Right renal cortex interstitium (tissue), 3 donors: ENCODE data around the gene PTPN7. TPM values are rescaled to one million over a fixed set of nuclear protein-coding genes. Genes with fewer than 3 reads are reported as not detected.
"Not testable (repeated sequence)": the region's sequence is repeated elsewhere in the genome, so short reads cannot be mapped to it uniquely, and the experiment has no call there.

ENCODE experiments used
- DNase-seq, 3 donors: peaks; one replicate each; pipeline ENCODE4 v3.0.0-alpha.2; 2013; ENCODE audit warnings: low read depth in 3 of 3, low spot score in 2 of 3
- polyA plus RNA-seq, 3 donors: library from polyadenylated mRNA; unstranded; fragments of 120-200 nt; gene quantifications; one replicate each; pipeline ENCODE4 v1.2.1, GENCODE V29; 2013; ENCODE audit not compliant: insufficient read length in 3 of 3

The PTPN7 gene
- polyA plus RNA-seq, 3 donors, result 0.89 to 1.6 (median 0.92) TPM

DNA sequence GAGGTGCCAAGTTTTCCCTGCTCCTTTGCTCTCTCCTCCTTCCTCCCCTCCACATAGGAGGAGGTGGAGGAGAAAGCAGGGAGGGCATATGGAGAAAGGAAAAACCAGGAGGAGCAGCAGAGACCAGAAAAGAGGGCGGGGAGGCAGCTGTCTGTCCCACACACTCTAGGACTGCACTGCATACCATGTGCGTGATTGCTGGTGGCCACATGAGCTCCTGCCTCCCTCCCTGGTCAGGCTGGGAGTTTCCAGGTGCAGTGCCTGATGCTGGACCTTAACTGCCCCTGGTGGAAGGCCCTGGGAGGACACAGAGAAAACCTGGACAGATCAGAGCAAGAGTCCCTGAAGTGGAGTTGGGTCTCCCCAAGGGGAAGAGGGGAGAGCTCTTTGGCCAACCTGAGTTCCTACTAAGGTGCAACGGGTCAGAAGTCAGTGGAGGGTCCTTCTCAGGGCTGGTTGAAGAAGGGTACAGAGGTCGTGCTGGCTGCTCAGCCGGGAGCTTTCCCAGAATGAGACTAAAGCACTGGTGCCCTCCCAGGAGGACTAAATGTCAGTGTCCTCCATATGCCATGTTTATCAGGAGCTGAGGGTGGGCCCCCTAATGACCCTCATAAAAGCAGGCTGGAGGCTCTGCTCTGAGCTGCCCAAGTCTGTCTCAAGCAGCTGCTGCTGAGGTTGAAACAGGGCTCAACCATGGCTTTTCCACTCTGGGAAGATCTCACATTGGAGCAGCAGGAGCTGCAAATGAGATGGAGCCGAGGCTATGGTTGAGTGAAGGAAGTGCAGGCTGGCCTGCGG lies 29.7 kb upstream of the PTPN7 start:
- DNase-seq, result no peak

DNA sequence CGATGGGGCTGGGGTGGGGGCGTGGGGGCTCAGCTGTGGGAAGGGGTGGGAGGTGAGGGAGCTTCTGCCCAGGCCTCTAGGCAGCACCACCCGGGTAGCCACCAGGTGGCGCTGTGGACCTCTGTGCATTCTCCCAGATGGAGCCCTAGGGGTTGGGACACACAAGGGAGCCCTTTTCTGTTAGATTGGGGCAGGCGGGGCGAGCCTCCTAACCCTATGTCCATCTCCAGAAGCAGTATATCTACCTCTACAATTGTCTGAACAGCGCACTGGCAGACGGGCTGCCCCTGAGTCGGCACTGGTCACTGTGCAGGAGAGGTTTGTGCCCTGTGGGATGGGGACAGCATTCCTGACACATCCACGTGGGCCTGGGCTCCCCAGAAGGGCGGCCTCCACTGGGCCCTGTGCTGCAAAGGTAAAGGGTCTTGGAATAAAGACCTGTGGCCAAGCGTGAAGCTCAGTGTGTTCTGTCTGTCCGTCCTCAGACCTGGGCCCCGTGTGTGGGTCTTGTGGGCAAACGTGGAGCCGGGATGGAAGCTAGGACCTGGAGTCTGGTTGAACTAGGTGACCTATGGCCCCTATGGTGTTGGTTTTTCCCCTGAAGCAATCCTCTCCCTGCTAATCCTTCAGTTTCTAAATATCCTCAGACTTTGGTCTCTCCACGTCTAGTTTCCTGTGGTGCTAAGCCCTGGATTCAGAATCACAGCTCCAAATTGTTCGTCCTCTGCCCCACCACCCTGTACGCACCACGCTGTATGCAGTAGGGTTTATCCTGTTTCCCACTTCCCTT lies 28.8 kb upstream of the PTPN7 start:
- DNase-seq, result no peak

DNA sequence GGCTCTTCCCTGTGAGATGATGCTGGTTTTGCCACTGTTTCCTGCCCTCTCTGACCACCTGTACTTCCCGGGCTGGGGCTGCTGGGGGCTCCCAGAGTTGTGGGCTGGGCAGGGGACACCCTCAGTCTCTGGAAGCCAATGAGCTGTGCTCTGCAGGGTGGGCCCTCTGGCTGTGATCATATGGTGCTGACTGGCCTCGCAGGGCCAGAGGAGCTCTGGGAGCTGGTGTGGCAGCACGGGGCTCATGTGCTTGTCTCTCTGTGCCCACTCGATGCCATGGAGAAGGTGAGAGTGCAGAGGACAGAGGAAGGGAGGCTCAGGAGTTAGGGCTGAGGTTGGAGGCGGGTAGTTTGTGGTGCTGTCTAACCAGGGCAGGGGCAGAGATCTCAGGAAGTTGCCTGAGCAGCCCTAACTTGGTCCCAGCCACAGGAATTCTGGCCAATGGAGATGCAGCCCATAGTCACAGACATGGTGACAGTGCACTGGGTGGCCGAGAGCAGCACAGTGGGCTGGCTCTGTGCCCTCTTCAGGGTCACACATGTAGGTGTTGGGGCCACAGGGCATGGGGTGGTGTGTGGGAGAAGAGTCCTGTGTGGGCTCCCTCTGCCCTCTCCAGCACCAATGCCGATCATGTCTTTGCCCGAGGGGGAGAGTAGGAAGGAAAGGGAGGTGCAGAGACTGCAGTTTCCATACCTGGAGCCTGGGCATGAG lies 27.4 kb upstream of the PTPN7 start:
- no peak for DNase-seq

DNA sequence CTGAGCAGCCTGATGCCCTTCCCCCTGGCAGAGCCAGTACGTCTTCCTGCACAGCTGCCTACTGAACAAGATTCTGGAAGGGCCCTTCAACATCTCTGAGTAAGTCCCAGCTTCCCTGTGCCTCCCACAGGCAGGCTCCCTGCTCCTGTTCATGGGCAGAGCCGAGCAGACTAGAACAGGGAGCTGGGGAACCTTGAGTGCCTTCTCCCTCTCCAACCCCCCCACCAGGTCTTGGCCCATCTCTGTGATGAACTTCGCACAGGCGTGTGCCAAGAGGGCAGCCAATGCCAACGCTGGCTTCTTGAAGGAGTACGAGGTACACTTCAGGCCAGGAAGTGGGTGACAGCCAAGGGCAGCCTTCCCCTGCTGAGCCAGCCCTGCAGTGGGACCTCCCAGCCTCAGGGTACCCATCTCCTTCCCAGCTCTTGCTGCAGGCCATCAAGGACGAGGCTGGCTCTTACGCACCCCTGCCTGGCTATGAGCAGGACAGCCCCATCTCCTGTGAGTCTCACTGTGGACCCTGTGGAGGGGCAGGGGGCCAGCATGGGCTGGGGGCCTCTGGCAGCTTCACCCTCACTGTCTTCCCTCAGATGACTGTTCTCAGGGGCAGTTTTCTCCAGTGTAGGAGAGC lies 26.8 kb upstream of the PTPN7 start:
- DNase-seq, result no peak

DNA sequence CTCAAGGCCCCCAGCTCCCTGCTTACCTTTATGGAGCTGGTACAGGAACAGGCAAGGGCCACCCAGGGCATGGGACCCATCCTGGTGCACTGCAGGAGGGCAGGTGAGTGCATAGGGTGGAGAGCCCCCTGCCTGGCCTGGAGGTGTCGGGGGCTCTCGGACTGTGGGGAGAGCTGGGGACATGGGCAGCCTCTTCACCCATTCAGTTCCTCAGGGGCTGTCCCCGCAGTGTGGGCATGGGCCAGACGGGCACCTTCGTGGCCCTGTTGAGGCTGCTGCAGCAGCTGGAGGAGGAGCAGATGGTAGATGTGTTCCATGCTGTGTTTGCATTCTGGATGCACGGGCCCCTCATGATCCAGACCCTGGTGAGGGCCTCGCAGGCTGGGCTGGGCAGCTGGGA lies 25.9 kb upstream of the PTPN7 start:
- DNase-seq, result no peak

DNA sequence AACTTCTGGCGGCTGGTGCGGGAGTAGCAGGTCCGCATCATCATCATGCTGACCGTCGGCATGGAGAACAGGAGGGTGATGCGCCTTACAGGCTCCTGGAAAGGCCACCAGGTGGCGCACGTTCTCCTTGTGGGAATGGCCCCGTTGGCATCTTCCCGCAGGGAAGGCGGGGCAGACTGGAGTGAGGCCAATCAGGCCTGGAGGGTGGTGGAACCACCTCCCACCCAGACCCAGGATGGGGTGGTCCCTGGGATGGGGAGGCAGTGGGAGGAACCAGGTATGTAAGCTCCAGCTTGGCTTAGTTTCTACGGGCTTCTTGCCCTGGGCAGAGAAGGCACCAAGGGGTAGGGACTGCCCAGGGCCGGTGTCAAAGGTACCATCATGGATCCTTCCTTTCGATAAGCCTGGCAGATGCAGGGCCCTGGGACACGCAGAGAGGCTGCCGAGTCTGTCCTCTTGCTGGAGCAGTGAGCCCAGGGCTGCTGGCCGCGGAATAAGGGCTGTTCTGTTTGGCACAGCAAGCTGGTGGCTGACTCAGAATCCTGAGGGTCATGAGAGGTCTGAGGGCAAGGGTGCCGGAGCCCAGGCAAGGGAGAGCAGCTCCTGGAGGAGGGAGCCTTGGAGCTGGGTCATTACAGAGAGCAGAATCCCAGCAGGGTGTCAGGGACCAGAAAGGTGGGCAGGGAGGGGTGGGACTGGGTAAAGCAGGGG lies 24.5 kb upstream of the PTPN7 start:
- peak; percentile 60 to 82 (median 70) for DNase-seq

- DNase-seq, result no peak
Observed at GRCh38 chr1:202182040-202182877, 21.9 kb upstream of the PTPN7 start.

DNA sequence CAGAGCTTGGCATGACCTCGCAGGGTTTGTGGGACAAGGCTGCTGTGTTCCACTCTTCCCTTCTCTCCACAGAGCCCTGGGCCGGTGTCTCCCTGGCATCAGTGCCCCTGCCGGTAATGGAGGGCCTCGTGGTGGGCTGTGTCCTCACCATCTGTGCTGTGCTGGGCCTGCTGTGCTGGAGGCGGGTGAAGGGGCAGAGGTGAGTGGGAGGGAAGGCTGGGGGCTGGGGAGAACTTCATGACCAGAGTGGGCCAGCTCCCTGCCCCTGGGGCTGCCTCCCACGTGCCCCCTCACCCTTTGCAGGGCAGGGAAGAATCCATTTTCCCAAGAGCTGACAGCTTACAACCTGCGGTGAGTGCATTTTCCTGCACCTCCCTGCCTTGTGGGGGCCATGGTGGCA lies 21.2 kb upstream of the PTPN7 start:
- DNase-seq, result no peak

DNA sequence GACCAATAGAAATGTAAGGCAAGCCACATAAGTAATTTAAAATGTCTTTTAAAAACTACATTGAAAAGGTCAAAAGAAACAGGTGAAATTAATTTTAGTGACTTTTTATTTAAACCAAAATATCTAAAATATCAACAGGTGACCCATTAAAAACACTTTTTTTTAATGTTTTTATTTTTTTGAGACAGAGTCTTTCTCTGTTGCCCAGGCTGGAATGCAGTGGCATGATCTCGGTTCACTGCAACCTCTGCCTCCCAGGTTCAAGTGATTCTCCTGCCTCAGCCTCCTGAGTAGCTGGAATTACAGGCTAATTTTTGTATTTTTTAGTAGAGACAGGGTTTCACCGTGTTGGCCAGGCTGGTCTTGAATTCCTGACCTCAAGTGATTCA lies 20.3 kb upstream of the PTPN7 start:
- DNase-seq, result not testable (repeated sequence)

- DNase-seq, result no peak
Observed at GRCh38 chr1:202179828-202180750, 19.7 kb upstream of the PTPN7 start.

- no peak for DNase-seq
Observed at GRCh38 chr1:202176949-202177927, 16.8 kb upstream of the PTPN7 start.

- no peak for DNase-seq
Observed at GRCh38 chr1:202173993-202174392, 13.6 kb upstream of the PTPN7 start.

DNA sequence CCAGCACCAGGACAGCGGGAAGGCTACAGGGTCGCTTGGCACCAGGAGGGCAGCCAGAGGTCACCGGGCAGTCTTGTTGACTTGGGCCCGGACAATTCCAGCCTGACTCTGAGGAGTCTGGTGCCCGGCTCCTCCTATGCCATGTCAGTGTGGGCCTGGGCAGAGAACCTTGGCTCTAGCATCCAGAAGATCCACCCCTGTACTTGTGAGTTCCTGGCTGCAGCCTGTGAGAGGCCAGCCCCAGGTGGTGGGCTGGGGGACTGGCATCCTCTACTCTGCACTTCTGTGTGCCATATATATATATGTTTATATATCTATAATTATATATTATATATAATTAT lies 11.6 kb upstream of the PTPN7 start:
- no peak for DNase-seq

DNA sequence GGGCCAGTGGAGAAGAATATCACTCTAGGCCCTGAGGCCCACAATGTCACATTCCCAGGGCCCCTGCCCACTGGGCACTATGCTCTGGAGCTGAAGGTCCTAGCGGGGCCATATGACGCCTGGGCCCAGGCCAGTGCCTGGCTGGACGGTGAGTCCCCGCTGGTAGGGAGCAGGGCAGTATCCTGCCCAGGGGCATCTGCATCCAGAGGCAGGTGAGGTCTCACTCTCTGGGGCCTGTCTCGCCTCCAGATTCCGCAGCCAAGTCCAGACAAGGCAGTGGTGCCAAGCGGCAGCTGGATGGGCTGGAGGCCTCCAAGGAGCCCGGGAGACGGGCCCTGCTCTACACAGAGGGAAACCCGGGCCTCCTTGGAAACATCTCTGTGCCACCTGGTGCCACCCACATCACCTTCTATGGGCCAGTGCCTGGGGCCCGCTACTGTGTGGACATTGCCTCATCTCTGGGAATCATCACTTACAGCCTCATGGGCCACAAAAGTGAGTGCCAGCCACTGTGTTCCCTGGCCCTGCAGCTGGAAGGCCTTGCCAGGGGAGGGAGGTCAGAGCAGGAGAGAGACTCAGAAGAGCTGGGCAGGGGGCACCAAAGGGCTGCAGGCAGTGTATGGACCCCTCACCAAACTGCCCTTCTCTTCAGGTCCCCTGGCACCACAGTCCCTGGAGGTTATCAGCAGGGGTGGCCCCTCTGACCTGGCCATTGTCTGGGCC lies 11.1 kb upstream of the PTPN7 start:
- no peak for DNase-seq

DNA sequence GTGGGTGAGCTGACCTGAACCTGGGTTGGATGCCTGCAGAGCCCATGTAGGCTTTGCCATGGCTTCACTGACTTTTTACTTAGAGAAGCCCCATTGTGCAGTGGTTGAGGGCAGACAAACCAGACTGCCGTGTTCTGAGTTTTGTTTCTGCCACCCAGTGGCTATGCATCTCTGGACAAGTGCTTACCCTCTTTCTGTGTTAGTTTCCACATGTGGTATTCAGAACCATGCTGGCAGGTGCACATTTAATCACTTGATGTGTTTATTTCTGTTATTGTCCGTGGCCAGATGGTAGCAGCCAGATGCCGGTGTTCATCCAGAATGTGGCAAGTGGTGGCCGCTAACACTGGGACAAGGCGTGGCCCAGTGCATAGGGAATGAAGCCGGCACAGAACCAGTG lies 10.3 kb upstream of the PTPN7 start:
- no peak for DNase-seq

- no peak for DNase-seq
Observed at GRCh38 chr1:202168861-202169260, 8.5 kb upstream of the PTPN7 start.
